NCI-H2227 treated with DMSO at 0.1 percent for 48 hours (cell line): Measurements from ENCODE around the gene SCN1B.
A peak's percentile ranks its signal among the peaks of the same experiment; 100 is the strongest.

Source experiments
- DNase-seq: peaks from one replicate; lab custom pipeline; 2025; lab: John Stamatoyannopoulos, UW

SCN1B gene

DNA sequence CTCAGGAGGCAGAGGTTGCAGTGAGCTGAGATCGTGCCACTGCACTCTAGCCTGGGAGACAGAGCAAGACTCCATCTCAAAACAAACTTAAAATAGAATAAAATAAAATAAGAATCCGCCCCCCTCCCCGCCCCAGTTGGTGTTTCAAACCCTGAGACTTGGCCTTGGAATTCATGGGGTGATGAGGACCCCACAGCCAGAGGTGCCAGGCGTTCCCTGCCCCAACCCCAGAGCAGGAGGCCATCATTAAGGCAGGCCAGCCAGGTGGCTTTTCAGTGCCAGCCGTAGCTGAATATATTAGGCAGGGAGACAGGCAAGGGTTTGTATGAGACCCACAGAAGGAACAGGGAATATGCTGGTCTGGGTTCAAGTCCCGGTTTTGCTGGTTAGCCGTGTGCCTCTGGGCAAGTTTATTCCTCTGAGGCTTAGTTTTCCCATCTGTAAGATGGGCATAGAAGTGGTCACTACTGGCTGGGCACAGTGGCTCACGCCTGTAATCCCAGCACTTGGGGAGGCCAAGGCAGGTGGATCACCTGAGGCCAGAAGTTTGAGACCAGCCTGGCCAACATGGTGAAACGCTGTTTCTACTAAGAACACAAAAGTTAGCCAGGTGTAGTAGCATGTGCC lies 23.5 kb downstream of the SCN1B start:
- DNase-seq = no peak

- no peak for DNase-seq
Observed at GRCh38 chr19:35054626-35055025, 24.4 kb downstream of the SCN1B start.

DNA sequence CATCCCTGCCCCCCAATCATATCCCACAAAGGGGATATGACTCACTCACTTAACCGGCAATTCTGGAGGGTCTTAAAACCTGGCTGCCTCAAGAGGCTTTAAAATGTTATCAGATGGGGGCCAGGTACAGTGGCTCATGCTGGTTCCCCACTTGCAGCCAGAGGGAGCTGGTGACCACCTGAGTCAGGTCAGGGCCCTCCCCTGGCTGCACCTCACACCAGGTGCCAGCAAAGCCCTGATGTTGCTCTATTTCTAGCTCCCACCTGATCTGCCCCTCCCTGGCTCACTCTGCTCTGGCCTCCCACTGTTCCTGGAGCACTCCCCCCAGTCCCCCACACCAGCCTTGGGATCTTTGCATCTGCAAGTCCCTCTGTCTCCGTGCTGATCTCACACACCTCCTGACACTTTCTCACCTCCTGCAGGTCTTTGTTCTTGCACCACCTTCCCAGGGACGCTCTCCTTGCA lies 25.5 kb downstream of the SCN1B start:
- peak; percentile 67 for DNase-seq

DNA sequence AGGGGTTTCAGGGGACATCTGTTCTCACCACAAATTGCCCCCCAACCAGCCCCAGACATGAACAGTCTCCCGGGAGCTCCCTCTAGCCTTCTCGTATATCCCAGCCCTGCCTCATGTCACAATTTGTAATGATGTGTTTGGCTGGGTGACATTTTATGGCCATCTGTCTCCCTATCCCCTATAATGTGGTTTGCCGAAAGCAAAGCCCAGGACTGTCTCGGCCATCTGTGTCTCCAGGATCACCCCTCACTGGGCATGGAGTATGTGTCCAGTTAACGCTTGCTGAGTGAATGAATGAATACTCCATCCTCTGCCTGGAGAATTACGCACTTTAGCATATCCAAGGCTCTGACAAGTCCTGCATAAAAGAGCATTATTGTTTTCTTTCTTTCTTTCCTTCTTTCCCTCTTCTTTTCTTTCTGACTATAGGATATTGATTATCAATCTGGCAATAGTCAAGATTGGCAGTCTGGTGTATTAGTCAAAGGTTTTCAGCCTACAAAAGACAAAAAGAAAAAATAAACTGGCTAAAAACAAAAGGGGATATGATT lies 26.3 kb downstream of the SCN1B start:
- DNase-seq = no peak

- no peak for DNase-seq
Observed at GRCh38 chr19:35058370-35058769, 28.1 kb downstream of the SCN1B start.

DNA sequence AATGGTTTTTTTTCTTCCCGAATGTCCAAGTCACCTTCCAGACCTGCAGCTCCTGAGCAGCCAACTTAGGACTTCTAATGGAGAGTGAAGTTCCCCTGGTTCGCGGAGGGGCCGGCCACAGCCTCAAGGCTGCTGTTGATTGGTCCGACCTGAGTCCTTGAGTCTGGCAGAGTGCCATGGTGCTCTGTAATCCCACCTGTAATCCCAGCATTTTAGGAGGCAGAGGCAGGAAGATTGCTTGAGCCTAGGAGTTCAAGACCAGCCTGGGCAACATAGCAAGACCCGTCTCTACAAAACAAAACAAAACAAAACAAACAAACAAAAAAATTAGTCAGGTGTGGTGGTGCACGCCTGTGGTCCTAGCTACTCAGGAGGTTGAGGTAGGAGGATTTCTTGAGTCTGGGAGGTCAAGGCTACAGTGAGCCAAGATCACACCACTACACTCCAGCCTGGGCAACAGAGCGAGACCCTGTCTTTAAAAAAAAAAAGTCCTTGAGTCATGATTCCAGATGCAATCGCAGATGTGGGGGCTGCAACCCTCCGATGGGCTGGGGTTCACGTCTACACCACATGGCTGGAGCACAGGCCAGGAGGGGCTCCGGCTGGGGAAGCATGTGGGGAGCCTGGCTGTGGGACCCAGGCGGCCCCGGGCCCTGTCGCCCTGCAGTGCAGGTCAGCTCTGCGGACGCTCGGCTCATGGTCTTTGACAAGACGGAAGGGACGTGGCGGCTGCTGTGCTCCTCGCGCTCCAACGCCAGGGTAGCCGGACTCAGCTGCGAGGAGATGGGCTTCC lies 28.9 kb downstream of the SCN1B start:
- no peak for DNase-seq

GRCh38 chr19:35059799-35060091 lies 29.5 kb downstream of the SCN1B start:
- no peak for DNase-seq

GRCh38 chr19:35060160-35060855 lies 30.0 kb downstream of the SCN1B start:
- DNase-seq = no peak

- no peak for DNase-seq
Observed at GRCh38 chr19:35061583-35062373, 31.5 kb downstream of the SCN1B start.

DNA sequence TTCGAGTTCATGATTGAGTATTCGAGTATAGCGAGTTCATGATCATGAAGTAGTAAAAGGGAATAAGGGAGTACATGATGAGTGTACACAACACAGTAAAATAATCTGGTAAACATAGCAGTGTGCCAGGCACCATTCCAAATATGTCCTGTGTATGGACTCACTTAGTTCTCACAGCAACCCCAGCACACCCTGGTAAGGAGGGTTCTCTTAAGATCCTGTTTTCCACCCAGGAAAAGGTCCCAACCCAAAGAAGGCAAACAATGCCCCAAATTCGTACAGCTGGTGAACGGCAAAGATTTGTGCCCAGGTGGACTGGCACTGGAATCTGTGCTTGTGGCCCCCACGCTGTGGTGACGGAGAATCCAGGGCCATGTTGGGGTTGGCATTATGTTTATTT lies 32.7 kb downstream of the SCN1B start:
- DNase-seq = no peak

- DNase-seq = peak; percentile 49
Observed at GRCh38 chr19:35063940-35064818, 33.9 kb downstream of the SCN1B start.

- no peak for DNase-seq
Observed at GRCh38 chr19:35065574-35065973, 35.3 kb downstream of the SCN1B start.

- no peak for DNase-seq
Observed at GRCh38 chr19:35066121-35066520, 35.9 kb downstream of the SCN1B start.

DNA sequence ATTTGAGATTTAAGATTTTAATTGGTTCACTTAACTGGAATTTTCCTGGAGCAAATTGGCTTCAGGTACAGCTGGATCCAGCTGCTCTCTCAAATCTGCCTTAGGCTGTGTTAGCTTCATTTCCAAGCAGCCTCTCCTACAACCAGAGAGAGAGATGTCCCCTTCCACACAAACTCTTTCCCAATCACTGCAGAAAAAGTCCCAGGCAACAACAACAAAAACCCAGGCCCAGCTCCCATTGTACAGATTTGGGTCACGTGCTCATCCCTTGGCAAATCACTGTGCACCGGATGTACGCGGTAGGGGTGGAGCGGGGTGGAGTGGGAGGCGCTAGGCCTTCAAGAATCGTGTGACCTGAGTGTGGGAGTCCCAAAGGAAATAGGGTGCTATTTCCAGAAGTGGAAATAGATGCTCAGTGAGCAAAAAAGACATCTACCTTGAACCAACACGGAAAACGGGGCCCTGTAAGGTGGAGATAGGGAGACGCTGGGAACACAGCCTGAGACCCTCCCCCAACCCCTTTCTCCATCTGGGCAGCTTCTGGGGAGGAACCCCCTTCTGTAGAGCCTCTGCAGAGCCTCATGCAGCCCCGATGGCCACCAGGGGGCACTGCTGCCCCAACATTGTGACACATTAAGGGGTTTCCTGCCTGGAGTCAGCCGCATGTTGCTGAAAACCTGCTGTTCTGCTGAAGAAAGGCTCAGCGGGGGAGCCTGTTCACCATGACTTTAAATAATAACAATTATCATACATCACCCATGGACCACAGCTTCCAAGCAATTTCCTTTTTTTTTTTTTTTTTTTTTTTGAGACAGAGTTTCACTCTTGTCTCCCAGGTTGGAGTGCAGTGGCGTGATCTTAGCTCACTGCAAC lies 36.7 kb downstream of the SCN1B start:
- DNase-seq = peak; percentile 91

GRCh38 chr19:35068941-35069634 lies 38.8 kb downstream of the SCN1B start:
- DNase-seq = no peak

- no peak for DNase-seq
Observed at GRCh38 chr19:35069696-35070095, 39.4 kb downstream of the SCN1B start.

DNA sequence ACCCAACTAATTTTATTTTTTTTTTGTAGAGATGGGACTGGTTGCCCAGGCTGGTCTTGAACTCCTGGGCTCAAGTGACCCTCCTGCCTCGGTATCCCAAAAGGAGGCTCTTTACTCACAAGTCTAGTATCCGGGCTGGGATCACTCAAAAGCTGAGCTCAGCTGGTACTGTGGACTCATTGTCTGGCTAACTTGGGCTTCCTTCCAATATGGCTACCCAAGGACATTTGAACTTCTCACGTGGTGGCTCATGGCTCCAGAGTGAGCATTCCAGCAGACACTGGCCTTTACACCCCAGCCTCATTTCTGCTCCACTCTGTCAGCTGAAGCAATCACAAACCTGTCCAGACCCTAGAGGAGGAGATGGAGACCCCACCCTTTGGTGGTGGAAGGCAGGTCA lies 40.2 kb downstream of the SCN1B start:
- DNase-seq = no peak

DNA sequence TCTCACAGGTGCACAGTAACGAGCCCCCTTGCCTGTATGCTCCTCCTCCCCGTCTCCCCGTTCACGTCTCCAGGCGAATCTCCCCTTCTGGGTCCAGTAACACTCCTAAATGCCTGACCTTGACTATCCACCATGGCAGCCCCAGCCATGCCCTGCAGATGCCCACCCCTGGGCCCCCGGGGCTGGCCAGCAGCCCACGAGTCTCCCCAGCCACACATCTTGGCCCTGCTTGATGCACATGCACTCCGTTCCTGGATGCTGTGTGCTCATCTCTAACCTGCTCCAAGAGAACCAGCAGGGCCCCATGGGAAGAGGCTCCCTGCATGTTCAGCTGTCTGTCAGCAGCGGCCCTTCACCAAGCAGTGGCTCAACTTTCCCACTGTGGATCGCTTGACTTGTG lies 43.2 kb downstream of the SCN1B start:
- DNase-seq = no peak

- no peak for DNase-seq
Observed at GRCh38 chr19:35073941-35074340, 43.7 kb downstream of the SCN1B start.
